H1 (cell line): ENCODE results near the gene RNF224.

Experiments used
- ATF3 ChIP-seq: IDR thresholded peaks from 2 replicates; pipeline ENCODE4 v1.6.1; 2011; ENCODE audit warnings: low read depth, mild to moderate bottlenecking, low read length; ENCODE audit not compliant: insufficient read depth
- CBX5 ChIP-seq: fragments of 300-800, 300-1000 bp; sonication (generic); IDR thresholded peaks from 2 replicates; pipeline ENCODE4 v1.7.1; 2016; ENCODE audit warnings: antibody characterized with exemption, low read length, low read depth
- CTCF ChIP-seq, 3 experiments: IDR thresholded peaks; 1 replicate in 2 of 3; 2 replicates in 1 of 3; pipeline versions ENCODE4 v1.5.1 to v1.6.1; 2011; ENCODE audit warnings: low read length in 3 of 3, mild to moderate bottlenecking in 3 of 3, inconsistent platforms in 2 of 3, low read depth in 1 of 3, moderate library complexity in 1 of 3; ENCODE audit not compliant: insufficient read depth in 1 of 3; ENCODE audit errors: control extremely low read depth in 1 of 3
- HDAC6 ChIP-seq: IDR thresholded peaks from one replicate; pipeline ENCODE4 v1.7.1; 2012; ENCODE audit warnings: low read depth, mild to moderate bottlenecking, inconsistent platforms, low read length, moderate library complexity
- KDM1A ChIP-seq: fragments of 200-600, 300-600 bp; sonication (generic); IDR thresholded peaks from 2 replicates; pipeline ENCODE4 v1.7.1; 2016; ENCODE audit warnings: mild to moderate bottlenecking, low read length, borderline replicate concordance
- MAX ChIP-seq: IDR thresholded peaks from 2 replicates; pipeline ENCODE4 v1.6.1; 2012; ENCODE audit warnings: inconsistent platforms
- NANOG ChIP-seq: IDR thresholded peaks from 2 replicates; pipeline ENCODE4 v1.6.1; 2011; ENCODE audit warnings: low read length, low read depth, mild to moderate bottlenecking, inconsistent platforms; ENCODE audit not compliant: insufficient read depth, poor library complexity, severe bottlenecking
- POLR2AphosphoS5 ChIP-seq: IDR thresholded peaks from 2 replicates; pipeline ENCODE4 v1.6.1; 2011; ENCODE audit warnings: low read depth, low read length
- TEAD4 ChIP-seq: IDR thresholded peaks from 2 replicates; pipeline ENCODE4 v1.6.1; 2012; ENCODE audit warnings: low read depth, low read length, inconsistent platforms, mixed read lengths
- USF2 ChIP-seq: IDR thresholded peaks from 2 replicates; pipeline ENCODE4 v1.6.1; 2011; ENCODE audit warnings: low read length, improper control_type of control experiment
- YY1 ChIP-seq: IDR thresholded peaks from 2 replicates; pipeline ENCODE4 v1.6.1; 2011; ENCODE audit warnings: low read depth, mild to moderate bottlenecking, low read length

- TF ChIP-seq POLR2AphosphoS5 (no peak), CBX5 (no peak), CTCF (IDR thresholded peaks at IDR 0.05; ENCODE audit: control extremely low read depth in 1 of 3, insufficient read depth in 1 of 3, low read depth in 1 of 3, low read length in 3 of 3) (no peak), YY1 (no peak), USF2 (no peak), KDM1A (no peak), TEAD4 (no peak), NANOG (no peak), ATF3 (no peak), HDAC6 (no peak), MAX (no peak)
Observed at GRCh38 chr9:137226338-137227053, 806 bp upstream of the RNF224 start.
